CD4-positive, alpha-beta T cell treated with Interleukin-6 for 4 hours (primary cell): Measurements from ENCODE around the gene SEMA3E.

Experiments used
- DNase-seq: peaks from one replicate; pipeline ENCODE4 v3.0.0-alpha.2; 2020; ENCODE audit warnings: mixed read lengths

Gene SEMA3E

DNA sequence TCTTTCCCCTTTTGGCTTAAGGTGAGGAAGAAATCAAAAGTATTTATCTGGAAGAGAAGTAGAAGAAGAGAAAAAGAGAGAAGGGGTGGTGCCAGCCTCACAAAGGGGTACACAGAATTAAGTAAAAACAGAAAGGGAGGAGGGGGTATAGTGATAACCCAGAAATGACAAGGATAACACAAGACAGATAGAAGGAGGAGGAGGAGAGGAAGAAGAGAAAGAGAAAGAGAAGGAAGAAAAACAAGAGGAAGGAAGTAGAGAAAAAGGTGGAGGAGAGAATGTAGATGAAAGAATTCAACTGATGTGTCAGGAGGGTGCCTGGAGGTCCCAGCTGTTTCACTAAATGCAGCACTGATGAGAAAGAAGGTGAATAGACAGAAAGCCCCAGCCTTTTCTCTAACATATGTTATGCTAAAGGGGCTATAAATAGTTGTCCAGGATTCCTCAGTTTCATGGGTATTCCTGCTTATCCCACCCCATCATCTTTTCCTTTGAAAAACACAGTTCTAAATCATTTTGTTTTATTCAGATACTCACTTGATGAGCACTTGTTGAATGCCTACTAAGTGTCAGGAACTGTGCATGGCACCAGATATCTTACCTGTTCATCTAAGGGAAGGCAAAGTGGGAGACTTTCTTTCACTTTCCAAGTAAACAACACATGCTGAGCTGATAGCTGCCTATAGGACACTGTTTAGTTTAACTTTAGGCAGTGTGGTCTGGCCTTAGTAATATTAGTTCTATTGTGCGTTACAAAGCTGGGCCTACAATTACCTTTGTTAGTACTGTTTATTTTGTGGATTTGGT is 8.0 kb downstream of the SEMA3E start:
- no peak for DNase-seq

DNA sequence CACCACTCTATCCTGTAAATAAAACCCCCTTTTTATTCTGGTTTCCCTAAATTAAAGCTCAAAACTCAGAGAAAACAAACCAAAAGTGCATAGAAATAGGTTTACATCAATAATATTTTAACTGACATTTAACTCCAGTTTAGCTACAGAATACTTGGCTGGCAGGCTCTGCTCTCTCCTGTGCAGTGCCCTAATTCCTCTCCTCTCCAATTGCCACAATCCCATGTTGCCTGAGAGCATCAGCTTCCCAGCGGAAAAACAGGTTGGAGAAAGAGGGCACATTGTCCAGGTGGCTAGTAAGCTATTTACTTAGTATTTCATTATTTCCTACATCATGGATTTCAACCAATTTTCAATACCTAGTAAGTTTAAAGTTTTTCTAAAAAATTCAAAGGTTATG is 8.7 kb downstream of the SEMA3E start:
- DNase-seq: no peak

DNA sequence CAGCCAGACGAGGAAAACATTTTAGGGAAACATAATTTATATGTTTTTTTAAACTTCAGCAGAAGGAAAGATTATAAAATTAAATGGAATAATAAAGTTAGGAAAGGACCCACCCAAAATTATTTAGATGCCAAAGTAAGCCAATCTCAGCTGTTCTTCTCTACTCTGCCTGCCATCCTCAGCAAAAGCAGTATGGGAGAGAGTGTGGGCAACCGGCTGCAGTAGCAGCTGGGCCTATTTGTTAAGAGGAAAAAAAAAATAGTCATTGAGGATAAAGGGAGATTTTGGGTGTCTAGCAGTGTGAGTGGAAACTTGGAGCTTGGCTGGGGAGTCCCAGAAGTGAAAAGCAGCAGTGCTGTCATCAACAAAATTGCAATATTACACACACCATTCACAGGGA is 15.4 kb downstream of the SEMA3E start:
- no peak for DNase-seq

DNA sequence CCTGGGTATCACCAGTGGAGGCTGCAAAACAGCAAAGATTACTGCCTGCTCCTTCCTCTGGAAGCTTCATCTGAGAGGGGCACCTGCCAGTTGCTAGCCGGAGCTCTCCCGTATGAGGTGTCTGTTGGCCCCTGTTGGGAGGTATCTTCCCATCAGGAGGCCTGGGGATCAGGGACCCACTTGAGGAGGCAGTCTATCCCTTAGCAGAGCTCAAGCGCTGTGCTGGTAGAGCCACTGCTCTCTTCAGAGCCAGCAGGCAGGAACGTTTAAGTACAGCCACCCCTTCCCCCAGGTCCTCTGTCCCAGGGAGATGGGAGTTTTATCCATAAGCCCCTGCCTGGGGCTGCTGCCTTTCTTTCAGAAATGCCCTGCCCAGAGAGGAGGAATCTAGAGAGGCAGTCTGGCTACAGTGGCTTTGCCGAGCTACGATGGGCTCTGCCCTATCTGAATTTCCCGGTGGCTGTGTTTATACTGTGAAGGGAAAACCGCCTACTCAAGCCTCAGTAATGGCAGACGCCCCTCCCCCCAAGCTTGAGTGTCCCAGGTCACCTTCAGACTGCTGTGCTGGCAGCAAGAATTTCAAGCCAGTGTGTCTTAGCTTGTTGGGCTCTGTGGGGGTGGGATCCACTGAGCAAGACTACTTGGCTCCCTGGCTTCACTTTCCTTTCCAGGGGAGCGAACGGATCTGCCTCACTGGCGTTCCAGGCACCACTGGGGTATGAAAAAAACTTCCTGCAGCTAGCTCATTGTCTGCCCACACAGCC is 19.6 kb downstream of the SEMA3E start:
- DNase-seq: no peak

DNA sequence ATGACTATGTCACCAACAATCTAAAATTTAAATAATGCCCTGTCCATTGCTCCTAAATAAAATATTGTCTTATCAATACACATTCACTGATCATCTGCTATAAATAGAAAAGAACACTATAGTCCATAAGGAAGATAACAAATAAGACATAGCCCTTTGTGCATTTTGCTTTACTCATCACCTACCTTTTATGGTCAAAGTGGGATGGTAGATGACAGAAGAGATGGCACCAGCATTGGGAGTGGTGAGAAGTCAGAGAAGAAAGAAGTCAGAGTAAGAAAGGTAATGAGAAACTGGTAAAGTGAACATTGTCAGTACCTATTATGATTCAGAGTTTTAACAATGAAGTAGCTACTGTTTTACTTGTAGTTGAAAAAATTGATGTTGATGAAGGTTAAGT is 31.1 kb downstream of the SEMA3E start:
- DNase-seq: no peak

DNA sequence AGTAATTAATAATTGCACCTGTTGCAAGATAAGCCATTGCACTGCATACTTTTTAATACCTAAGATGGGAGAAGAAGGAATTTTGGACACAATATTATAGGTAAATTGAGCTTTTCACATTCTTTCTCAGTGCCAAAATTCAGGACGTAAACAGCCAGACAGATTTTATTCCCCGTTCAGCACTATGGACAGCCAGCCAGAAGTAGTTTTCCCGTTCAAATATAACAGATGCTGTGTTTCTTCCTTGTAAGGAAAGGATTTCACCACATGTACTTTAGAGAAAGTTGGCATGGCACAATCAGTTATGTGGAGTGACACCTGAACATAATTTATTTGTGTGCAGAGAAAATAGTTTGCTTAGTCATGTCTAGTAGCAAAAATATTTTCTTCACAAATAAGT is 34.8 kb downstream of the SEMA3E start:
- no peak for DNase-seq

DNA sequence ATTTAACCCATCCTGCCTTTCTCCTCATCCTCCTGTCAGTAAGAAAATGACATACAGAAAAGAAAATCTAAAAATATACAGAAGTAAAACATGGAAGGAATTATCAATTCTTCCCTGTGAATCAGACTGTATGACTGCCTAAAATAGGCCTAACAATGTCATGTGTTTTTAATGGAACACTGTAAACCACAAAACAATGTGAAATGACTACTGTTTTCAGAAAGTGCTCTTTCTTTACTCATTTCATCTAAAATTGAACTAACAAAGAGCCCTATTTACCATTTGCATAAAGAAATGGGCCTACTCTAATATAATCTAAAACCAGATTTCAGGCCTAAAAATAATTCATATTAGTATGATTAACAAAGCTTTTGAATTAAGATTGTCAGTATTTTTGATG is 35.7 kb downstream of the SEMA3E start:
- DNase-seq: no peak

DNA sequence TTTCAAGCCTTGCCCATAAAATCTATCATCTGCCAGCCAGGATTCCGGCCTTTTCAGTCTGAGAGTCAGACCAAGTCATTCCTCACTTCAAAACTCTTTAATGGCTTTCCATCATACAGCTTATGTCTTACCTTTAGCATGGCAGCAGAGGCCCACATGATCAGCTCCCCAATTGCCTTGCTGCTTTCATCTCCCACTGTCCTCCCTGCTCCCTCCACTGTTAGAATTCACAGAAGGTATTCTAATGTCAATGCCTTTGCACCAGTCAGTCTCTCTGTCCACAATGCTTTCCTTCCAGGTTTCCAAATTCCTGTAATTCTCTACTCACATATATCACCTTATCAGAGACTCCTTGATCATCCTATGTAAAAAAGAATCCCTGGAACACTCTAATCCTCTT is 37.2 kb downstream of the SEMA3E start:
- no peak for DNase-seq

DNA sequence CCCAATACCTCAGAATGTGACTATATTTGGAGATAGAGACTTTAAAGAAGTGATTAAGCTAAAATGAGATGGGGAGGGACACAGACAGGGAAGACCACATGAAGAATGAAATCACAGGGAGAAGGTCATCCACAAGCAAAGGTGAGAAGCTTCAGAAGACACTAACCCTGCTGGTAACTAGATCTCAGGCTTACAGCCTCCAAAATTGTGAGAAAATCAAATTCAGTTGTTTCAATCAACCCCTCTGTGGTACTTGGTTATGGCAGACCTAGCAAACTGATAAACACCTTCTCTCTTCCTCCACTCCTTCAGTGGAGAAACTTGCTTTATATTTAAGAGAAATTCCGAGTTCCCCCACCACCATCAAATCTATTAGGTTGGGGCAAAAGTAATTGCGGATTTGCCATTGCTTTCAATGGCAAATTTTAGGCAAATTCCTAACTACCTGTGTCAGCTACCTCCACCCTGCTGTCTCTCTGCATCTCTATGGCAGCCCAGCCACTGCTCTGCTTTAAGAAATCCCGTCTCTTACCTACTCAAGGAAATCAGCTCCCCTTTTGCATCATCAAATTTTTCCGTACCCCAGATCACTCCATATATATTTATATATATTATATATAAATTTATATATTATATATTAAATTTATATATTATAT is 38.2 kb downstream of the SEMA3E start:
- DNase-seq: no peak

DNA sequence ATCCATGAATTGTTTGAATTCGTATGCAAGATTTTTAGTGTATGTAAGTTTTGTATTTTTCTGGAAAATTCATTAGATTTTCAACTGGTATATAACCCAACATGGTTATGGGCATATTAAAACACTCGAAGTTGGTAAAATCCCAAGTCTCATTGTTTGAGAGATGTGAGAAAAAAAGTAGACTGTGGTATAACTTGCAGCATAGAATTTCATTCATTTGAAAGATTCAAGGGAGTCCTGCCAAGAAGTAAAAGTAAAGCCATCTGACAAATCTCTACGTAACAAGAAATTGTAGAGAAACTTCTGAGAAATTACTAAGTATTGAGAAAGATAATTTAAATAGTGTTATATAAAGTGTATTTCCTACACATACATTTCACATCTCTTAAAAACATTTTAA is 40.2 kb downstream of the SEMA3E start:
- DNase-seq: no peak

DNA sequence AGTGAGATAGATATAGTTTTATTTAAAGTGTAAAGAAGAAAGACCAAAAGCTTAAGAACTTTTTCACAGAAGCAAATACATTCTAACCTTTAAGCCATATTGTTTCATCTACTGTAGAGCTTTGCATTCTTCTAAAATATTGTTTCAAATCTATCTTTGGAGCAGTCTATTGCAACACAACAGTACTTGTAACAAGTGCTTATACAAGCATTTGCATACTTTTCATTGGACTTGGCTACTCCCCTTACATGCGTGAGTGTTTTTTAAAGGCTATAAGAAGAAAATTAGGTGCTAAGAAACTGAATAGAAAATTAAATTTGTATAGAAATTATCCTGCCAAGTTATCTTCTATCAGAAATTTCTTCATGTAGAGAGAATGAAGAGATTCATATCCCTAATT is 45.3 kb downstream of the SEMA3E start:
- no peak for DNase-seq

DNA sequence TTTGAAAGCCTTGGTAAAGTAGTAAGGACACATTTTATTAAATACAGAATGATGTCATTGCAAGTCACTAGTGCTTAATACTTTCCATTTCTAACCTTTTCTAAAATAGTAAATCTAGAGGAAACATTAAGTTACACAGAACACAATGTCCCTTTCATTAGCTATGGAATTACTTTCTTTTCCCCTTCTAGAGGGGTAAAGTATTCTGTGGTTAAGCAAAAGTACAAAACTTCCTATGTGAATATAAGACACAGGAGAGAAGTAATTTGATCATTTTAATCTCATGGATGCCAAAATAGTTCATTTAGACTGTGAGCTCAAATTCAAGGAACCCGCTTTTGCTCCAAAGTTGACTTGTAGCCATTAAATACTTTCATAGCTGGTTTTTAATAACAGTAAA is 49.8 kb downstream of the SEMA3E start:
- DNase-seq: no peak

DNA sequence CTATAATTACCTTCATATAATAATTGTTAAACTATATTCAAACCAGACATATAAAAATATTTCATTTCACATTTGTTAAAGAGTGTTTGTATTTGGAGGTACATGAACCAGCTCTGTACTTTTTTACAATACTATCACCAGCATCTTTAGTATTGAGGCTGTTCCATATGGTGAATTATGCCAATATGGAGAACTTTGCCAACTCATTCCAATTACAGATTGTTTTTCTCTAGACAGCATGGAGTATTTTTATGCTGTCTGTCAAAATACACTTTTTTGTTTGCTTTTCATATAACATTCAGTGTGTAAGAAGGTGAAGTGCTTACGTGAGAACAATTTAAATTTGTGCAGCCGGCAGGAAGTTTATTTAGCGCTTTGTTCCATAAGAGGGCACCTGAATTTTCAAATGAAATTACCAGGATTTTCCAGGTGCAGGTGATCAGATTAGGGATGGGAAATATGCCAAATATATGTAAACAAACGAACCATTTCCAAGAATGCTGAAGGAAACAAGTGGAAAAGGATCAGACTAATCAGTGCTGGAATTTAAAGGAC is 54.9 kb downstream of the SEMA3E start:
- no peak for DNase-seq

DNA sequence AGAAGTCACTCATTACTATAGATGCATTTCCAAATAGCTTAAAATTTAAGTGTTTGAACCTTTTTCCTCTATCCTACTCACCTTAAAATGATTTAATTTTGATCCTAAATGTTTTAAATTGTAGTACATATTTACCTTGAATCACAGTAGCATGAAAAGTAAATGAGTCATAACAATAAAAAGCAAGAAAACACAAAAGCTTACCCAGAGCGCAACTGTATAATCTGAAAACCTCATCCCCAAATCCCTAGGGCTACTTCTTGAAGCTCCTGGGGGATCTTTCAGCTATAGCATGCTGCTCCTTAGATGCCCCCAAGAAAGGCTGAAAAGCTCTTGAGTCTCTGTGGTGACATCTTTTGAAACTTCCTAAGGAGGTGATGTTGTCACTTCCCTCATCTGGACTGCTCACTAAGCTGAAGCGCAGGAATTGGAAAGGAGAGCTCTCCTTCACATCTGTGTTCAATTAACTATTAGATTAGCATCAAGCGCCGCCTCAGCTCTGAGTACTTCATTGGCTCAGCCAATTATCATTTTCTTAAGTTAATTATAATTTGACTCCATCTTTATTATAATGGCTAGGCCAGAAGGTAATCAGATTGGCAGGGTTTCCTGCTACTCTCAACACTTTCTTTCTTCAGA is 60.2 kb downstream of the SEMA3E start:
- no peak for DNase-seq

DNA sequence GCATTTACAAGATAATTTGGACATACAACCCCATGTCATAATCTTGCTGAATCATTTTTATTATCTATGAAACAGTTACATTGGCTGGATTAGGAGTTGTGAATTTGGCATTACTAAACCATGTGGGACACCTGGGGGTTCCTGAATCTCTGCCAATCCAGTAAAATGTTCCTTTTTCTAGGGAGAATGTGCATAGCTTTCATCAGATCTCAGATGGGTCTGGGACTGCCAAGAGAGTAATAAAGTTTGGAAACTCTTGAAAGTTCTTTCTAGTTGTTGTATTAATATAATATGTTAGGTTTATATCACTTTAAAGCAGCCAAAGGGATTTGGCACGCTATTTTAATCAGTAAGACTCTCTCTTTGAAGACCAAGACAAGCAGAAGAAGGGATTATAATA is 62.7 kb downstream of the SEMA3E start:
- DNase-seq: no peak

DNA sequence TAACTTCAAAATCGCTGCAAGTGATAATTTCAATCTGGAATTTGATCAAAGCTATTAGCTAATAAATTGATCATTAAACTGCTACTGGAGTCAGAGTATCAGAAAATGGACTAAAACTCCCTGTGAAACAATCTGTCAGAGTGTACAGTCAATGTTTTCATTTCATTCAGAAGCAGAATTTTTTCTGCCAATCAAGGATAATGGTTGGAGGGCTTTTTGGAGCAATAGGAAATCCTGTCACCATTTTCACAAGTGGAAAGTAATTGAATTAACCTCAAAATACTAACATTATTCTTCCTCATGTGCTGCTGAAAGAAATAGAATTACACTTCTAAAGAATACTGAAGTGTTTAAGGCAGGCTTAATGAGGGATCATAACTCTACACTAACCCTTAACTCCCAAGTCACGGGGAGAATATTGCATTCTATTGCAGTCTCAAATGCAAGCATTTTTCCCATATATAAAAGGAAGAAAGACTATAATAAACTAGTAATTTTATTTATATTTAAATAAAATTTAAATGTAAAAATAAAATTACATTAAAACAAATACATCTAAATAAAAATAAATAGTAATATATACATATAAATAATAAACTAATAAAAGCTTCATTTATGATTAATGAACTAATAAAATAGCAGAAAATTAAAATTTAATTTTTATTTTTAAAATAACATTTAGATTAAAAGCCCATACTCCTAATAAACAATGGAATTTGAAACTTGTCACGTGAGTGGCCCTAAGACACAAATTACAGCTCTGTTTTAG is 67.1 kb downstream of the SEMA3E start:
- DNase-seq: no peak

DNA sequence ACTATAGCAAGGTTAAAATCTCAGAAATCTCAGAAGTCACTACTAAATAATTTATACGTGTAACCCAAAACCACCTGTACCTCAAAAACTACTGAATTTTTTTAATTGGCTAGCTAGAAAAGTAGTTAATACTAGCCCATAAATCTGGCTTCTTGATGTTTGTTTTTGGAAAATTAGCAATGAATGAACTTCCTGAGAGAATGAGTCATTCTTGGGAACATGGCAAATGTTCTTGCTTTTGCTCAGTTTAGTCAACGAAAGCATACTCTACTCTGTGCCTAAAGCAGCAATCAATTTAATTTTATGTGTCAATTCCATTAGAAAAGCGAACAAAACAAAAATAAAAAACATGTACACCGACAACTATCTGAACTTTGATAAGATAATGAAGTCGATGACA is 69.2 kb downstream of the SEMA3E start:
- no peak for DNase-seq

DNA sequence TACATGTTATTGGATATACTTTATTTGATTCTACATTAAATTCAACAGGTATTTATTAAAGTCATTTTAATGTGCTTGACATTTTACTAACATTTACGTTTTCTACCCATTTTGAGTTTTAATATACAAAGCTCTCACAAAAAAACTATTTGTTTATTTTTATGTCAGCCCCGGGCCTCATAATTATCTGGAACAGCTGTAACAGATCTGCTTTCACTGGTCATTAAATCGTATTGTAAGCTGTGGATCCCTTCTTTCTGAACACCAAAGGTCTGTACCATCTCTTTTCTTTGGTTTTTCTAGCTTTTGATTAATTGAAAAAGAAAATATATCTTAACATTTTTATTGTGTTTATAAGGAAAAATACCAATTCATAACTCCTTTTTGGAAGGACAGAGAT is 73.5 kb downstream of the SEMA3E start:
- no peak for DNase-seq

DNA sequence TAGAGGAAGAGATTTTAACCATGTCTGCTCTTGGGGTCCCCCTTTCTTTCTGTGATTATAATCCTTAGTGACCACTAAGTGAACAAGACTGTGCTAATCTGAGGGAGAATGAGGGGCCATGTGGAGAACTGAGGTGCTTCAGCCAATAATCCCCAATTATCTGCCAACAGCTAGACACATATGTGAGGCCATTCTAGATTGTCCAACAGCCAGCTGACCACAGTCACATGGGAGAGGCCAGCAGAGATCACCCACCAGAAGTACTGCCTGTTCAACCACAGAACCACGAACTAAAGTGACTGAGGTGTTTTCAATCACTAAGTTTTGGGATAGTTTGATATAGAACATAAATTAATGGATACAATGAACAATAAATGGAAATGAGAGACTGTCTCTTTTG is 74.3 kb downstream of the SEMA3E start:
- no peak for DNase-seq

DNA sequence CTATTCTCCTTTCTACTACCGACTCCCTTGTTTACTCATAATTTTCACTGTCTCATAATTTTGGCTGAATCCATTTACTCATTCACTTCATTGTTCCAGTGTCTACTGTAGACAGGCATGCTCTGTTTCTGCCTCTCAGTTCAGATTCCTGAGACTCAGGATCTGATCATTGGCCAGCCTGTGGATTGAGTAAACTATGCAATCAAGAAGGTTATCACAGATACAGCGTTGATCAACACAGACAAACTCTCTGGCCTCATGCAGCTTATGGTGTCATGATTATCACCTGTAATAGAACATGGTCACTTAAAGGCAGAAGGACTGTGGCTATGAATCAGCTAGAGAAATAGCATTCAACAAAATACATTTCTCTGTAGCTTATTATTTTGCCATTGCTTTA is 86.0 kb downstream of the SEMA3E start:
- DNase-seq: no peak

DNA sequence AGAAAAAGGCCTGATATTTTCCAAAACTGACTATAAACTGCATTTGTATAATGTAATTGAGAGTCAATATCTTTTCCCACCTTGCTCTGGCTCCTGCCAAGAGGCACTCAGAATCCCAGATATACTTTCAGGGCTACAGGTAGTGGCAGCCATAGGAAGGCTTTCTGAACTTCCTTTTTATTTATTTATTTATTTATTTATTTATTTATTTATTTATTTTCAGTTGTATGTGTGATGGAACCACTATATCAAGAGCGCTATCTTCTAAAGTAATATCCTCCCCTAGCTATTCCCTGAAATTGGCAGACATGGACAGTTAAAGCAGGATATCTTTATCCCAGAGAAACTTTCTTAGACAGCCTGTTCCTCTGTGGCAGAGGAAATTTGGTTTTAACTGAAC is 86.7 kb downstream of the SEMA3E start:
- no peak for DNase-seq

DNA sequence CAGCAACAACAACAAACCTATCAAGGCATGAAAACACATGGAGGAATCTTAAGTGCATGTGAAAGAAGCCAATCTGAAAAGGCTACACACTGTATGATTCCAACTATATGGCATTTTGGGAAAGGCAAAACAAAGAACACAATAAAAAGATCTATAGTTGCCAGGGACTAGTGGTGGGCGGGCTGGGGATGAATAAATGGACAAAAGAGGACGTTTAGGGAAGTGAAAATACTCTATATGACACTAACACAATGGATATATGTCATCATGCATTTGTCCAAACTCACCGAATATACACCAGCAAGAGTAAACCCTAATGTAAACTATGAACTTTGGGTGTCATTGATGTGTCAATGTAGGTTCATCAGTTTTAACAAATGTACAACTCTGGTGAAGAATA is 89.1 kb downstream of the SEMA3E start:
- no peak for DNase-seq
